ENCODE data around the gene PHLPP1.

Gene PHLPP1

GRCh38 chr18:62996566-62996965 is 281.2 kb downstream of the PHLPP1 start:
- H2AFZ ChIP-seq (ENCODE audit: low read length) = no peak overlapping the region
- H3K4me3 ChIP-seq (ENCODE audit: low read length, poor library complexity, severe bottlenecking) = no peak overlapping the region
- H3F3A ChIP-seq (ENCODE audit: low read depth) = no peaks in the 10 kb centered on the region
- H3K9ac ChIP-seq (ENCODE audit: low read depth, low read length, poor library complexity, severe bottlenecking) = no peak overlapping the region
- H4K20me1 ChIP-seq (ENCODE audit: insufficient read depth, low read length, poor library complexity, severe bottlenecking) = no peaks in the 10 kb centered on the region
- H3K36me3 ChIP-seq (ENCODE audit: insufficient read depth, low read length) = no peaks in the 10 kb centered on the region
- TF ChIP-seq CTCF (conservative IDR thresholded peaks at IDR 0.05; ENCODE audit: low read length) (no peak), EZH2phosphoT487 (IDR thresholded peaks at IDR 0.05; ENCODE audit: borderline replicate concordance) (no peak)
- H3K9me3 ChIP-seq (ENCODE audit: insufficient read depth, low read depth, low read length) = no peaks in the 10 kb centered on the region
- no peak overlapping the region for H3K4me2 ChIP-seq (ENCODE audit: low read depth, low read length, poor library complexity, severe bottlenecking)
- no peaks in the 10 kb centered on the region for H3K79me2 ChIP-seq (ENCODE audit: insufficient read depth, low read length)
- no peaks in the 10 kb centered on the region for H3K4me1 ChIP-seq (ENCODE audit: insufficient read depth, low read length, poor library complexity, severe bottlenecking)
- H3K27me3 ChIP-seq (ENCODE audit: insufficient read depth, low read length, poor library complexity, severe bottlenecking) = no peaks in the 10 kb centered on the region
- no peaks in the 10 kb centered on the region for H3K9me2 ChIP-seq (replicated peaks; ENCODE audit: low read depth, low read length)

- Histone ChIP-seq H2AFZ (ENCODE audit: low read length) (no peak overlapping the region), H3K4me2 (ENCODE audit: low read depth, low read length, poor library complexity, severe bottlenecking) (no peak overlapping the region), H3K9ac (ENCODE audit: low read depth, low read length, poor library complexity, severe bottlenecking) (no peak overlapping the region), H4K20me1 (ENCODE audit: insufficient read depth, low read length, poor library complexity, severe bottlenecking) (no peaks in the 10 kb centered on the region), H3F3A (ENCODE audit: low read depth) (no peaks in the 10 kb centered on the region), H3K9me3 (ENCODE audit: insufficient read depth, low read depth, low read length) (no peaks in the 10 kb centered on the region), H3K36me3 (ENCODE audit: insufficient read depth, low read length) (no peaks in the 10 kb centered on the region), H3K4me1 (ENCODE audit: insufficient read depth, low read length, poor library complexity, severe bottlenecking) (no peaks in the 10 kb centered on the region), H3K4me3 (ENCODE audit: low read length, poor library complexity, severe bottlenecking) (no peak overlapping the region), H3K27me3 (ENCODE audit: insufficient read depth, low read length, poor library complexity, severe bottlenecking) (no peaks in the 10 kb centered on the region), H3K79me2 (ENCODE audit: insufficient read depth, low read length) (no peaks in the 10 kb centered on the region), H3K9me2 (replicated peaks; ENCODE audit: low read depth, low read length) (no peaks in the 10 kb centered on the region)
- TF ChIP-seq EZH2phosphoT487 (IDR thresholded peaks at IDR 0.05; ENCODE audit: borderline replicate concordance) = no peak
- TF ChIP-seq CTCF (conservative IDR thresholded peaks at IDR 0.05; ENCODE audit: low read length) = no peak
These were observed 281.7 kb downstream of the PHLPP1 start for GRCh38 chr18:62997076-62997475.

- no peak overlapping the region for H3K9ac ChIP-seq (ENCODE audit: low read depth, low read length, poor library complexity, severe bottlenecking)
These were observed 283.1 kb downstream of the PHLPP1 start for GRCh38 chr18:62998443-62998842.

More at GRCh38 chr18:62998443-62998842, 283.1 kb downstream of the PHLPP1 start:
- no peak overlapping the region for H3K4me3 ChIP-seq (ENCODE audit: low read length, poor library complexity, severe bottlenecking)
- no peaks in the 10 kb centered on the region for H3K4me1 ChIP-seq (ENCODE audit: insufficient read depth, low read length, poor library complexity, severe bottlenecking)
- H3F3A ChIP-seq (ENCODE audit: low read depth) = no peaks in the 10 kb centered on the region
- H3K79me2 ChIP-seq (ENCODE audit: insufficient read depth, low read length) = no peaks in the 10 kb centered on the region
- H3K36me3 ChIP-seq (ENCODE audit: insufficient read depth, low read length) = no peaks in the 10 kb centered on the region
- H2AFZ ChIP-seq (ENCODE audit: low read length) = no peak overlapping the region
- TF ChIP-seq CTCF (conservative IDR thresholded peaks at IDR 0.05; ENCODE audit: low read length) (no peak), EZH2phosphoT487 (IDR thresholded peaks at IDR 0.05; ENCODE audit: borderline replicate concordance) (no peak)
- H4K20me1 ChIP-seq (ENCODE audit: insufficient read depth, low read length, poor library complexity, severe bottlenecking) = no peaks in the 10 kb centered on the region
- H3K9me3 ChIP-seq (ENCODE audit: insufficient read depth, low read depth, low read length) = no peaks in the 10 kb centered on the region
- H3K27me3 ChIP-seq (ENCODE audit: insufficient read depth, low read length, poor library complexity, severe bottlenecking) = no peaks in the 10 kb centered on the region
- H3K4me2 ChIP-seq (ENCODE audit: low read depth, low read length, poor library complexity, severe bottlenecking) = no peak overlapping the region
- no peaks in the 10 kb centered on the region for H3K9me2 ChIP-seq (replicated peaks; ENCODE audit: low read depth, low read length)
